OCI-M2 (cell line): ENCODE data around the gene BUD13.

Source experiments
- DNase-seq: peaks from one replicate; lab custom pipeline; 2025; ENCODE audit not compliant: unreplicated experiment; lab: John Stamatoyannopoulos, UW

BUD13 gene

DNA sequence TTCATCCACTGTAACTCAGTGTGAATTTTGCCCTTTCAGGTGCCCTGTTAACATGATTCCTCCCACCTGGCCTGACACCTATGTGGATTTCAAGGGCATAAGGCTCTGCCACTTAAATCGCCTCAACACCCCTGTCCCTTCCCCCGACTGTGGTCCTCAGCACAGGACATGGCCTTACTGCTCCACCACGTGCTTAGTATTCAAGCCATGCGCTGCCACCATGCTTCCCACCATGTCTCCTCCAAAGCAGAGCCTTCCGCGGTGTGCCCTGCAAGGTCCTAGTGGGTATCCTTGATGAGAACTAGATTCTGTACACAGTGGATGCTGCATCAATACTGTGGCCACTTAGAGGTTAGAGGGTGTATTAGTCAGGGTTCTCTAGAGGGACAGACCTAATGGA, 51.9 kb downstream of the BUD13 start:
- no peak for DNase-seq

DNA sequence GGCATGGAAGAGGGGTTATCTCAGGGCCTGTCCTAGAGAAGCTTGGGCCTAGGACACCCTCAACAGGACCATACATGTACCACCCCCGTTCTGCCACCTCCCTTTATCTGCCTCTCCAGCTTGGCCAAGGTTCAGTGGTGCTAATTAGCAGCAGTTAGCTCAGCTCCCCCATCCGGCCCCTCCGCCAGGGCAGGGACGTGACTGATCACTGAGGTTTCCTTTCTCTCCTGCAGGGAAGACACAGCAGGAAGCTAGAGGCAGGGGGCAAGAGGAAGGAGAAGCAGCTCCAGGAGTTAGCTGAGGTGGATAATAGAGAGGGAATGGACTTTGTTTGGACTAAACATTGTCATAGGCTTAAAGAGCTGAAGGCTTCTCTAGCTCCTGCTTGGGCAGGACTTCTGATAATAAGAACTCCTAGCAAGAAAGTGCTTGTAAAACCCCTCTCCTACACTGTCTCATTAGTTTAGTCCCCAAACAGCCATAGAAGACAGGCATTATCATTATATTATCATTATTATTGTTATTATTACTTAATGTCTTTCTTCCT, 53.8 kb downstream of the BUD13 start:
- DNase-seq, result no peak

DNA sequence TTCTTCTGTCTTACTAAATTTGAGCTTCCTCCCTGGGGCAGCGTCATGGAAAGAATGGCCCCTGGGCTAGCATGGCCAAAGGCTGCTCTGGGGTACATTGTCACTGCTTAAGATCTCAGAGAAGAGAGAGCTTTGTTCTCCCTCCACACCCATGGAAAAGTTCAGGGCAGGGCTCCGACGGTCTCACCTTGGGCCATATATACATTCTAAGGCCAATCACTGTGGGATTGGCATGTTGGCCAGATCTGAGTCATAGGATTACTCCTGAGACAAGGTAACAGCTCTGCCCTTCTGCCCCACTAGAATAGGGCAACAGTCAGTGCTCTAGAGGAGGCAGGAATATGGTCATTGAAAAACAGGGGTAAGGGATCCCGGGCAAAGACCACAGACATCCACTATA, 56.2 kb downstream of the BUD13 start:
- no peak for DNase-seq

DNA sequence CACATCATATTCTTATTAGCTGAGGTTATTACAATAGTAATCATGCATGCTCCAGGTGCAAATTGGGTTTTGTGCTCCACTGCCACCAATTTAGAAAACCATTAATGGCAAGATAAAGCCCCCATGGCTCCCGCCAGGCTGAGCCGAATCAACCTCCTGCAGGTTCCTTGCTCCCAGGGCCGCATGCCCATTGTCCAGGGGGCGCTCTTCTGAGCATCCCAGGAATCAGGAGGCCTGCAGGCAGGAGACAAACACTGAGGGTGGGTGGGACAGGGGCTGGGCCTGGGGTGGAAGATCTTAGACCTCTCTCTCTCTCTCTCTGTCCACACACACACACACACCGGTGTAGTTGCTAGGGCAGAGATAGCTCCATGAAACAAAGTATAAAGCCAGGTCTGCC, 57.4 kb downstream of the BUD13 start:
- DNase-seq, result no peak

DNA sequence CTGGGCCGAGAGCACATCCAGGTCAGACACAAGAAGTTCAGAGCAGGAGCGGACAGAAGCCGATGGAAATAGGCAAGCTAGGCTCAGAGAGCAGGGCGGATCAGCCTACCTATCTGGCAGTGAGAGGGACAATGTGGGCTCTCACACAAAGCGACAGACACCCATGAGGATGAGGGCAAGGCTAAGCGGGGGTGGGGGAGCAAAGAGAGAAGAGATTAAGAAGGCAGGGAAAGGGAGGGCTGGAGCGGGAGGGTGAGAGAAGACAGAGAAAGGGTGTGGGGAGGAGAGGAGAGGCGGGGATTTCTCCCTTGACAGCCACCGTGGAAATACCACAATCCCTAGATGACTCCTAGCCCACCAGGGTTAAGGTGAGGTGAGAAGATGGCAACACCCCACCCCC, 57.9 kb downstream of the BUD13 start:
- DNase-seq, result no peak

DNA sequence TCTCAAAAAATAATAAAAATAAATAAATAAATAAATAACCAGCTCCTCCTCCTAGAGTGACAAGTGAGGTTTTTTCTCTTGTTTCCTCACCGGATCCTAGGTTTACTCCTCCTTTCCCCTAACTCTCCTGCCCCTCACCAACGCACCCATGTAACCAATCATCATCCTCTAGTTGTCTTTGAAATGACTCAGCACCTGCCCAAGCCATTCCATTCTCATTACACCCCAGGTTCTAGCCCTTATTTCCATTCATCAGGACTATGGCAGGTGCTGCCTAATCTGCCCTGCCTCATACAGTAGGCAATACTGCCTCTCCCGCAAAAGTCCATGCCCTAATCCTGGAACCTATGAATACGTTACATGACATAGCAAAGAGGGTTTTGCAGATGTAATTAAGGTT, 60.4 kb downstream of the BUD13 start:
- no peak for DNase-seq

DNA sequence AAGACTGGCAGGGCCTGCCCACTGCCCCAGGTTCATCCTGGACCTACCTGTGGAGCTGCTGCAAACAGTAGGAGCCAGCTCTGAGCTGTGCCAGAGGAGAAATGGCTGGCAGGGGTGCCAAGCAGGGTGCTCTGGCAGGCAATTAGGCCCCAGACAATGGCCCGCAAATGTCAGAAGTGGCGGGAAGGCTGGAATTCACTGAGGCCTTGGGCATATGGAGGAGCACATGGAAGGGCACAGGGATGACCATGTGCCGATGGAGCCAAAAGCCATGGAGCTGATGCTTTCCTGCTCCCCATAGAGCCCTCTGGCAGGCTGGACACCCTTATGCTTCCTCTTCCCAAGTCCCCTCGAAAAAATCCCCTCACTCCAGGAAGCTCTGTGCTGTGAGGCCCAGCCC, 62.0 kb downstream of the BUD13 start:
- no peak for DNase-seq

DNA sequence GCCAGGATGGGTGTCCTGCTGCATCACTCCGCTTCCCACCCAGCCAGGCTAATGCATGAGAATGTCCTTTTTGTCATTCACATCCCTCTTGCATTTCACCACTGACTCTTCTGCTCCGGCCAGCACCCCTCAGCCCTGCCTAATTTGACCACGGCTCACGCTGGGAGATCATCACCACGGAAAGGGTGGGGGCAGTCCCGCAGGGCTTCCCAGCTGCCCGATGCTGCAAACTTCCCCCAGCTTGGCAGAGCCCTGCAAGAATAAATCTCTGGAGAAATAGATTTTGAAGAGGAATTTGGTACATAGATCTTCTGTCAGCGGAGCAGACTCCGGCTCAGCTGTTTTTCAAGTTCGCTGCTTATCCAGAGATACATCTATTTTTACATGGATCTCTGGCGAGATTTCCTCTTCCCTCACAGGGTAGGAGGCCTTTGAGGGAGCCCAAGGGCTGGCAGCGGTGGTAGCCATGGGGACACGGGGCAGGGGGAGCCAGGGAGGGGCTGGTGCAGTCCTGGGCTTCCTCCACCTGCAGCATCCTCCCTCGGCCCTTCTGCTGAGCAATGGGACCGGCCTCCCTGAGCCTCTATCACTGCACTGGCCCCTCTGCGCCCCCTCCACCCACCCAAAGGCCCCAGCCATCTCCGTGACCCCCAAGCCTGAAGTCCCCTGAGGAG, 62.6 kb downstream of the BUD13 start:
- no peak for DNase-seq

DNA sequence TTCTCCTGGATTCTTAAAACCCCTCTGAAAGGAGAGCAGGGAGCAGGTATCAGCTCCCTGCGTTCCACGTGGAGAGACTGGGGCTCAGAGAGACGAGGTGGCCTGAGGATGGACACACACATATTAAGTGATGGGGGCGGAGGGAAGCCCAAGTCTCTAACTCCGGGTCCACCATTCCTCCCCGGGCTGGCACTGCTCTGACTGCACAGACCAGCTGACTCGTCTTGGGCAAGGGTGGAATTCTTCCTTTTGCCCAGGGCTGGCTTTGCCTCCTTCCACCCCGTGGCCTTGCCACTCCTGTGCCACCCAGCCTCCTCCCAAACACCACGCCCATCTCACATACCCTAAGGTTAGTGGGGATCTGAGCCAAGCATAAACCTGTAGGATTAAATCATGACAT, 65.0 kb downstream of the BUD13 start:
- DNase-seq, result no peak

DNA sequence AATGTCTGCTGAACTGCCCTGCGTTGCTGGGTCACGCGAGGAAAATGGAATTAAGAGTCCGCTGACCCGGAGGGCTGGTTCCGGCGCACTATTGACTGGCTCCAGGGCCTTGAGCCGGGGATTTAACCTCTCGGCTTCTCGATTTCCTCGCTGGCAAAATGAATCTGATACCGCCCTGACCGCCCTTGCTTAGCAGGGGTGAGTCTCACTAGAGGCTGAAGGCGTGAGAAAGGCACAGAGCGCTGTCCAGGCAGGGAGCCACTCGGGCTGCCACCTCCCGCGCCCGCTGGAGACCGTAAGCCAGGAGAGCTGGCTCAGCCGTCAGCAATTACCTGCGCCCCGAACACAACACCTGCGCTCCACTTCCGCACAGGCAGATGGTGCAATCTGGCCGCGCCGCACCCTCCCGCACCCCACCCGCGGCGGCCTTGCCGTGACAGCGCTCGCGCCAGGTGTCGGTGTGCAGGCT, 65.6 kb downstream of the BUD13 start:
- DNase-seq, result no peak

DNA sequence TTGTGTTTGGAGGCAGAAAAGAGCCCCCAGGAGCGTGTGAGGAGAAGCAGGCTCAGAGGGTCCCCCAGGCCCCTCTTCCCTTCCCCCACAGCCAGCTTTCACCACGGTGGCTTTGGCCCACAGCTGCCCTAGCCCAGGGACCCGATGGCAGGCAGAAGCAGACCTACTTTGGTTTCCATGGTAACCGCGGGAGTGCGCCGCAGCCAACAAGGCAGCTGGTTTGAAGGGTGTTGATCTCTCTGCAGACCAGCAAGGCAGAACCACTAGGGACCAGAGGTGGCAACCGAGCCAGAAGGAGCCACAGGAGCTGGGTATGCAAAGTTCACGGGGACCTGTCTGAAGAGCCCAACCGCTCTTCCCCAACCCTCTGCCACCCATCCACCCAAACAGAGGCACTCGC, 69.4 kb downstream of the BUD13 start:
- no peak for DNase-seq

DNA sequence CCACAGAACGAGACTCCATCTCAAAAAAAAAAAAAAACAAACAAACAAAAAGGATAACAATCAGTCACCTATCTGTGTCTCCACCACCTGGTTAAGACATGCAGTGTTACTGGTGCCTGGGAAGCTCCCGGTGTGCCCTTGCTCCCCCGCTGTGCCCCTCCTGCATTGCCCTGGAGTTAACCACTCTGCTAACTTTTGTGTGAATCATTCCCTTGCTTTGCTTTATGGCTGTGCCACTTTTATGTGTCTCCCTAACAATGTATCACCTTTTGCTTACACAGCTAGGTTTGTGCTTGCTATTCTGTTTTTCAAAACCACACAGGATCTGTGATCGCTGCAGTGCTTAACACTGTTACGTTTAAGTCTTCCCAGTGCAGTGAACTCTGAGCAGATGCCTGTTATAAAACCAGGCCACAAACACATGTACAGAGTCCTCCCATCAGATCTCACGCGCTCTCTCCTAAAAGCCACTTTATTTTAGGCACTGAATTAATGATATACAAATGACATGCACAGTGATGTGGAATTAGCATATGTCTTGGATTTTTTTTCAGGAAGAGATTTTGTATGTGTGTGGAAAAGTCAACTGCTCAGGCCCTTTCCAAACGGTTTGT, 69.9 kb downstream of the BUD13 start:
- no peak for DNase-seq

DNA sequence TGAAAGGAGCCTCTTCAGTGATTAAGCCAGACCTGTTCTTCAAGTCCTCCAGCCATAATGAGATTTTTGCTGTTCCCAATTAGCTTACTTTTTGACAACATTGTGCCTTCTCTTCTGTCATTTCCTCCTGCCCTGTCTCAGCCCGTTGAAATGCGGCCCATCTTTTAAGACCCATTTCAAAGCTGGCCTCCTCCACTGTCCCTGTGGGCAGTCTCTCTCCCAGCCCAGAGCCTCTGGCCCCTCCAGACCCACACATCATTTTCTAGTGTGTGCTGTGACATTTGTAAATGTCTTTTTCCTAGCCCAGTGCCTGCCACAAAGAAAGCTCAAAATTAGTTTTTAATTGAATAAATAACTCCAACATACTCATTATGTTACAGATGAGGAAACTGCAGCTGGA, 70.9 kb downstream of the BUD13 start:
- DNase-seq, result no peak

DNA sequence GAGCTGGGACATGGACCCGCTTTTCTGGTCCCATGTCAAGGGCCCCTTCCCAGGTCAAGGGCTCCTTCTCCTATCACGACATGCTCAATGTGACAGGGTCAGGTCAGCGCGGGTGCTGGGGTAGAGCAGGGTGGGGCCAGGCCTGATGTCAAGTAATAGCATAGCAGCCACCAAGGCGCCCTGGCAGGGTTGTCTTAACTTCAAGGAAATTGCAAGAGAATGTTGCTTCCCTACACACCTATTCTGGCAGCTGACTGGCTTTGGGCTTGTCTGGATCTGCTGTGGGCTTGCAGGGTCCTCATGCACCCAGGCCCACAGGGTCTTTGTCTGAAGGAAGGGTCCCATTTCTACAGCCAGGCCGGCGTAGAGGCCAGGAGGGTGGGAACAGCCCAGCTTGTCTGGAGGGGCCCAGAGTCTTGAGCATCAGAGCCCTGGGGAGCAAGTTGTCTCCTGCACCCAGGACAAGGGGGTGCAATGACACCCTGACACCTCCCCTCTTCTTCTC, 71.4 kb downstream of the BUD13 start:
- no peak for DNase-seq

DNA sequence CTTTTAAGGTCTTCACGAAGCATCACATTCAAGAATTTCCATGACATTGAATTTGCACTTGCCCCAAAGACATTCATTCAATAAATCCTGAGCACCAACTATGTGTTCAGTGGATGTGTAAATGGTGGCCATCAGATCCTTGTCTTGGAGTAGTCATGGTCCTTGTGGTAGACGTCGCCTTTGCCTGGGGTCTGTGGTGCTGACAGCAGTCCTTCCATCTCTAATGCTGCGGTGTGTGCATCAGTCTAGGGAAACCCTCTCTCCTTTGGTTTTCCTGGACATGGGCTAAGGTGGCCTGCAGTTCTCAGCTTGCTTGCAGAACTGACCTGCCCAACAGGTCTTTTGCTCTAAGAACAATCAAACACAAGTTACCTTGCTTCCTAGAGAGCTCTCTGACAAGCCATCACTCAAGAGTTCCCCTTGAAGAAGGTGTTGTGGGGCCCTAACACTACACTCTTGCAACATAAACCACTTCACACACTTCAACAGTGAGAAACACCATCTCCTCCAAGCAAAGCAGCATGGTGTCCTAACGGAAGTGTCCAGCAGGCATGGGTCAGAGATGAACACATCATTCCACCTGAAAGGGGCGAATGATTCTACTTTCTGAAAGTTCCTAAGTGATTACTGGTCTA, 72.1 kb downstream of the BUD13 start:
- no peak for DNase-seq
